ENCODE data around the gene KCNQ4. TPM values are rescaled to one million over a fixed set of nuclear protein-coding genes. Genes with fewer than 3 reads are reported as not detected.

Gene KCNQ4
- total RNA-seq, 1 experiment from 2014 or later: 1.4 TPM

GRCh38 chr1:40844887-40845878 is 61.6 kb downstream of the KCNQ4 start:
- no peak overlapping the region for H2BK5ac ChIP-seq (ENCODE audit: insufficient read length, low read length)
- no peaks in the 10 kb centered on the region for H4K20me1 ChIP-seq (ENCODE audit: control insufficient read depth, insufficient read depth, insufficient read length)
- no peak overlapping the region for H3T11ph ChIP-seq (ENCODE audit: low read length)
- no peaks in the 10 kb centered on the region for H3K79me1 ChIP-seq (ENCODE audit: insufficient read depth, low read depth, low read length, poor library complexity, severe bottlenecking)
- no peak overlapping the region for H3K4ac ChIP-seq (ENCODE audit: low read depth, low read length)
- TF ChIP-seq CTCF (conservative IDR thresholded peaks at IDR 0.05): no peak
- no peak overlapping the region for H4K8ac ChIP-seq (replicated peaks; ENCODE audit: insufficient read length, low read depth, low read length)
- WGBS (ENCODE audit: extremely low coverage, insufficient read length, low lambda C conversion rate): no CpG with 5 or more reads among the region's 9 CpGs
- no peaks in the 10 kb centered on the region for H3K23me2 ChIP-seq (ENCODE audit: insufficient read length, low read depth, low read length, poor library complexity, severe bottlenecking)
- no peak overlapping the region for H3K4me2 ChIP-seq (ENCODE audit: insufficient read depth, insufficient read length, low read length)
- no peak overlapping the region for H3K14ac ChIP-seq (ENCODE audit: insufficient read depth, low read length)
- no peak overlapping the region for H3K18ac ChIP-seq (ENCODE audit: insufficient read length, low read depth, low read length)
- no peak overlapping the region for H3K27ac ChIP-seq (ENCODE audit: insufficient read length, low read depth, low read length)
- no peak overlapping the region for H3K4me3 Mint-ChIP-seq
- peaks cover 18% of the 10 kb centered on the region for H3K27me3 Mint-ChIP-seq (ENCODE audit: low read depth)
- no peak overlapping the region for H2AFZ ChIP-seq (ENCODE audit: low read length)
- H3K27me3 ChIP-seq (ENCODE audit: insufficient read depth, low read length): no peaks in the 10 kb centered on the region
- no peak overlapping the region for H2BK12ac ChIP-seq (ENCODE audit: insufficient read length, low read depth, low read length)
- no peak overlapping the region for H2BK20ac ChIP-seq (ENCODE audit: low read depth, low read length, poor library complexity, severe bottlenecking)
- no peaks in the 10 kb centered on the region for H3K9me3 ChIP-seq (ENCODE audit: control insufficient read depth, low read depth, low read length)
- H3K27ac Mint-ChIP-seq: no peak overlapping the region
- H4K91ac ChIP-seq (ENCODE audit: insufficient read length, low read depth, low read length): no peak overlapping the region
- no peak overlapping the region for H2BK15ac ChIP-seq (ENCODE audit: low read depth, low read length)
- no peak overlapping the region for H2BK120ac ChIP-seq (ENCODE audit: low read depth, low read length, poor library complexity, severe bottlenecking)
- no peak for DNase-seq
- no peak overlapping the region for H4K5ac ChIP-seq (ENCODE audit: insufficient read length, low read depth, low read length)
- peaks cover 4 to 9% of the 10 kb centered on the region in 2 experiments for H3K4me1 Mint-ChIP-seq
- no peak overlapping the region for H3K56ac ChIP-seq (ENCODE audit: insufficient read length, low read depth, low read length)
- no peak overlapping the region for H2AK5ac ChIP-seq (ENCODE audit: insufficient read length, low read length)
- no peaks in the 10 kb centered on the region; a peak in 1 of 7 replicates for H3K36me3 Mint-ChIP-seq (ENCODE audit: insufficient read depth in 1 of 3, low read depth in 3 of 3)
- H3K4me1 ChIP-seq (ENCODE audit: insufficient read depth, low read length): no peaks in the 10 kb centered on the region
- H3K79me2 ChIP-seq (ENCODE audit: insufficient read depth, low read length): no peaks in the 10 kb centered on the region
- peaks cover 4 to 5% of the 10 kb centered on the region in 2 experiments; a peak in 4 of 5 replicates for H3K9me3 Mint-ChIP-seq
- no peak overlapping the region for H3K23ac ChIP-seq (ENCODE audit: insufficient read length, low read depth, low read length)
- no peak overlapping the region for H3K9ac ChIP-seq (ENCODE audit: extremely low read depth, insufficient read length, low read length)
